Neural cell (in vitro differentiated cells): Measurements from ENCODE around the gene RAB11FIP3.

Experiments
- EP300 ChIP-seq: fragments of 450-650 bp; conservative IDR thresholded peaks from 2 replicates; pipeline ENCODE4 v1.6.1; 2014; ENCODE audit warnings: antibody characterized with exemption, mild to moderate bottlenecking, moderate library complexity; ENCODE audit not compliant: poor library complexity, severe bottlenecking
- EZH2 ChIP-seq: fragments of 200-600, 300-800 bp; shearing (Covaris generic), sonication (generic); IDR thresholded peaks from 2 replicates; pipeline ENCODE4 v1.6.1; 2014; ENCODE audit warnings: antibody characterized with exemption, low read length, borderline replicate concordance, mild to moderate bottlenecking; ENCODE audit not compliant: insufficient read depth, poor library complexity, severe bottlenecking
- MXI1 ChIP-seq: fragments of 450-650 bp; conservative IDR thresholded peaks from 2 replicates; pipeline ENCODE4 v1.6.1; 2014; ENCODE audit warnings: antibody characterized with exemption, mild to moderate bottlenecking; ENCODE audit not compliant: poor library complexity, severe bottlenecking
- POLR2AphosphoS5 ChIP-seq: IDR thresholded peaks from 2 replicates; pipeline ENCODE4 v1.6.1; 2012
- RAD21 ChIP-seq: fragments of 450-650 bp; conservative IDR thresholded peaks from 2 replicates; pipeline ENCODE4 v1.6.1; 2014; ENCODE audit warnings: antibody characterized with exemption, mild to moderate bottlenecking, moderate library complexity
- TAF1 ChIP-seq: IDR thresholded peaks from 2 replicates; pipeline ENCODE4 v1.6.1; 2012; ENCODE audit warnings: low read depth
- TF ChIP-seq, protein P1 (sequence below): fragments of 450-650 bp; IDR thresholded peaks from 2 replicates; pipeline ENCODE4 v1.5.1; 2014; ENCODE audit warnings: antibody characterized with exemption, mild to moderate bottlenecking, moderate library complexity; ENCODE audit not compliant: poor library complexity, severe bottlenecking
- TF ChIP-seq, protein P2 (sequence below): IDR thresholded peaks from 2 replicates; pipeline ENCODE4 v1.6.1; 2012; ENCODE audit warnings: borderline replicate concordance

DNA sequence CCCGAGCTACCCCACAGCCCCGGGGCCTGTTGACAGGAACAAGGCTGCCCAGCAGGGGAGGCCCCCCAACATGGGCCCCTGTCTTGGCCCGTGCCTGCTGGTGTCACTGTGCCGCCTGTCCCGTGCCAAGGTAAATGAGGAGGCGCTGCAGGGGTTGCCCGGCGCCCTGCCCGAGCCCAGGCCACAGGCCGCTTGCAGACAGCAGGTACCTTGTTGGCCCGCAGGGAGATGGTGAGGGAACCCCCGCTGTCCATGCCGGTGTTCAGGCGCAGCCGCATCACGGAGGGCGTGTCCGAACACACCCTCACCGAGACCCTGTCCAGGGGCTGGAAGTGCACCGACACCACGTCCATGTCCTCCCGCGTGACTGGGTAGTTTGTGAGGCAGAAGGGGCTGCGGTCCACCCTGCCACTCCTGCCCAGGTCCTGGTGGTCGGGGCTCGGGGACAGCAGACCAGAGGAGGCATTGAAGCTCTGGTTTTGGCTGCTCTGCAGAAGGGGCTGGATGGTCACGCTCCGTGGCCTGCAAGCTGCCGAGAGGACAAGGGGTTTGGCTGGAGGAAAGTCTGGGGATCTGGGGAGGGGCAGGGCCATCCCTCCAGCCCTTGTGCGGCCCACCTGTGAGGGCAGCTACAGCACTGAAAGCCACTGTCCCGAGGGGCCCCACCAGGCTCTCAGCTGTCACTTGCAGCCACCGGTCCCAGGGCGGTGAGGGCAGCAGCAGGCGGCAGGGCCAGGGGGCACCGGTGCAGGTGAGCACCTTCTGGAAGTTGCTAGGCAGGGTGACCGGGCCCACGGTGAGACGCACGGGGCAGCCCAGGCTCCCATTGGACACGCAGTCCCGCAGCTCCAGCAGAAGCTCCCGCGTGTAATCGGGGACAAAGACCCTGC, 49.3 kb upstream of the RAB11FIP3 start:
- TF ChIP-seq, protein P1, sequence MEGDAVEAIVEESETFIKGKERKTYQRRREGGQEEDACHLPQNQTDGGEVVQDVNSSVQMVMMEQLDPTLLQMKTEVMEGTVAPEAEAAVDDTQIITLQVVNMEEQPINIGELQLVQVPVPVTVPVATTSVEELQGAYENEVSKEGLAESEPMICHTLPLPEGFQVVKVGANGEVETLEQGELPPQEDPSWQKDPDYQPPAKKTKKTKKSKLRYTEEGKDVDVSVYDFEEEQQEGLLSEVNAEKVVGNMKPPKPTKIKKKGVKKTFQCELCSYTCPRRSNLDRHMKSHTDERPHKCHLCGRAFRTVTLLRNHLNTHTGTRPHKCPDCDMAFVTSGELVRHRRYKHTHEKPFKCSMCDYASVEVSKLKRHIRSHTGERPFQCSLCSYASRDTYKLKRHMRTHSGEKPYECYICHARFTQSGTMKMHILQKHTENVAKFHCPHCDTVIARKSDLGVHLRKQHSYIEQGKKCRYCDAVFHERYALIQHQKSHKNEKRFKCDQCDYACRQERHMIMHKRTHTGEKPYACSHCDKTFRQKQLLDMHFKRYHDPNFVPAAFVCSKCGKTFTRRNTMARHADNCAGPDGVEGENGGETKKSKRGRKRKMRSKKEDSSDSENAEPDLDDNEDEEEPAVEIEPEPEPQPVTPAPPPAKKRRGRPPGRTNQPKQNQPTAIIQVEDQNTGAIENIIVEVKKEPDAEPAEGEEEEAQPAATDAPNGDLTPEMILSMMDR: no peak
- TF ChIP-seq EP300 (no peak), POLR2AphosphoS5 (no peak), EZH2 (no peak), RAD21 (no peak), MXI1 (no peak), TAF1 (no peak)
- TF ChIP-seq, protein P2, sequence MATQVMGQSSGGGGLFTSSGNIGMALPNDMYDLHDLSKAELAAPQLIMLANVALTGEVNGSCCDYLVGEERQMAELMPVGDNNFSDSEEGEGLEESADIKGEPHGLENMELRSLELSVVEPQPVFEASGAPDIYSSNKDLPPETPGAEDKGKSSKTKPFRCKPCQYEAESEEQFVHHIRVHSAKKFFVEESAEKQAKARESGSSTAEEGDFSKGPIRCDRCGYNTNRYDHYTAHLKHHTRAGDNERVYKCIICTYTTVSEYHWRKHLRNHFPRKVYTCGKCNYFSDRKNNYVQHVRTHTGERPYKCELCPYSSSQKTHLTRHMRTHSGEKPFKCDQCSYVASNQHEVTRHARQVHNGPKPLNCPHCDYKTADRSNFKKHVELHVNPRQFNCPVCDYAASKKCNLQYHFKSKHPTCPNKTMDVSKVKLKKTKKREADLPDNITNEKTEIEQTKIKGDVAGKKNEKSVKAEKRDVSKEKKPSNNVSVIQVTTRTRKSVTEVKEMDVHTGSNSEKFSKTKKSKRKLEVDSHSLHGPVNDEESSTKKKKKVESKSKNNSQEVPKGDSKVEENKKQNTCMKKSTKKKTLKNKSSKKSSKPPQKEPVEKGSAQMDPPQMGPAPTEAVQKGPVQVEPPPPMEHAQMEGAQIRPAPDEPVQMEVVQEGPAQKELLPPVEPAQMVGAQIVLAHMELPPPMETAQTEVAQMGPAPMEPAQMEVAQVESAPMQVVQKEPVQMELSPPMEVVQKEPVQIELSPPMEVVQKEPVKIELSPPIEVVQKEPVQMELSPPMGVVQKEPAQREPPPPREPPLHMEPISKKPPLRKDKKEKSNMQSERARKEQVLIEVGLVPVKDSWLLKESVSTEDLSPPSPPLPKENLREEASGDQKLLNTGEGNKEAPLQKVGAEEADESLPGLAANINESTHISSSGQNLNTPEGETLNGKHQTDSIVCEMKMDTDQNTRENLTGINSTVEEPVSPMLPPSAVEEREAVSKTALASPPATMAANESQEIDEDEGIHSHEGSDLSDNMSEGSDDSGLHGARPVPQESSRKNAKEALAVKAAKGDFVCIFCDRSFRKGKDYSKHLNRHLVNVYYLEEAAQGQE: no peak
